GM18870 (cell line): Measurements from ENCODE around the gene MTMR6.

Experiments used
- ATAC-seq: cut with Tn5 transposase; IDR thresholded peaks from one replicate; pipeline ENCODE4 v1.9.1; 2021; ENCODE audit warnings: moderate library complexity; ENCODE audit not compliant: unreplicated experiment

The MTMR6 gene

DNA sequence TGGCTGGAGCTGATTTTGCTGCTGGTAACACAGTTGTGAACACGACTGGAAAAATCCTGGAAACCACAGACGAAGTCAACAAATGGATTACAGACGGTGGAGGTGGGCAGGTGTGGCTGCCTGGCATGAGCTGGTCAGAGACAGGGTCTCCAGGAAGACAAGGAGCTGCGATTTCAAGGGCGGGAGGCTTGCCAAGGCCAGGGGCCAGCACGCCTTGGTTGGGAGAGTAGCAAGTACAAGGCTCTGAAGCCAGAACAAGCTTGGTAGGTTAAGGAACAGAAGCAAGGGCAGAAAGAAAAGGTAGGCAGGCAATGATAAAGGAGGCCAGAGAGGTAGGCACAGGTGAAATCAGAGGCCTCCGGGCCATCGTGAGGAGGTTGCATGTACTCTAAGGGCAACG is 64.5 kb downstream of the MTMR6 start:
- no peak for ATAC-seq

DNA sequence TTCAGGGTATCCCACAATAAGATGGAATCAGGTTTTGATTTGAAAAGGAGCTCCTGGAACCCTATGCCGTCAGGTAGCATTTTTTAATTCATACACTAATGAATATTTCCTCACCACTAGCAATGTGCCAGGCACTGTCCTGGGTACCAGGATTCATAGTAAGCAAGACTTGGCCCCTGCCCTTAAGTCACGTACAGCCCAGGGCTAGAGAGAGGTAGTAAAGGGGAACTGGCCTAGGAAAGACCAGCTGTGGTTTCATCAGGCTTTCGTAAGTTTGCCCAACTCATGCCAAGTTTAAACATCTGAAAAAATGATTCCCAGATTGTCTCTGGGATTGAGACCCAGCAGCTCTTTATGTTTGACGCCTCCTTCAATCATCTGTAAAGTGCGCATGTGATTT is 69.3 kb downstream of the MTMR6 start:
- ATAC-seq = no peak

DNA sequence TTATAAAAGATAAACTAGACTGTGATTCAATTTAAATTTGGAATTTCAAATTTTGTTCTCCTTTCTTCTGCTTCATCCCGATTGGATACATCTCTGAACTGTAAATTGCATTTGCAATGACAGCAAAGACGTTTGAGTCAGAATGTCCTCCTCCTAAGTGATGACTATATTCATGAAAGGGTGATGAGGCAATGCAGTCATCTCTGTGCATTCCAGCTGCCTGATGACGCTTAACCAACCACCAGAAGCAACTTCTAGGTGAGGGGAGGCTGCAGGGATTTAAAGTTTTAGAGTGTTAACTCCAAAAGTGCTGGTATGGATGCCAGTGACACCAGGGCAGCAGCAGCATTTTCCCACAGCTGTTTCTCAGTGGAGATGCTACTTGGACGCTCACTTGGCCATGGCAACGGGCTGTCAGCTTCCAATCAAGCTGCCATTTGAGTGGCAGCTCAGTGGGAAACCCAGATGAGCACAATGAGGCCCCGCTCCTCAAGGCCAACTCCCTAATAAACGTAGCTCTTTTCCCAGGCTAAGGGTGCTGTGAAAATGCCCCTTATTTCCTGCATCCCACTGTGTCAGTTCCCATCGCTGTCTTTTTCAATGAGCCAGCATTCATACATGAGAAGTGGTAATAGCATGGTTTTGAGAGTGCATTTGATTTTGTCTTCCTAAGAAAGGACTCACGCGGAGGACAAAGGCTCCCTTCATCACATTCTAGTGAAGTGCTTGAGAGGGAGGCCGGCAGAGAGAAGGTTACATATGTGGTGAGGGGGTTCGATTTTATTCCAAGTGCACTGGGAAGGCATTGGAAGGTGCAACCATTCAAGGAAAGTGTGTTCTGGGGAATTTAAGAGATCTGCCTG is 70.0 kb downstream of the MTMR6 start:
- no peak for ATAC-seq

GRCh38 chr13:25215253-25215575 is 72.1 kb downstream of the MTMR6 start:
- ATAC-seq = no peak

GRCh38 chr13:25214491-25215252 is 72.6 kb downstream of the MTMR6 start:
- ATAC-seq = no peak

GRCh38 chr13:25213715-25214114 is 73.6 kb downstream of the MTMR6 start:
- ATAC-seq = no peak

GRCh38 chr13:25210842-25211569 is 76.3 kb downstream of the MTMR6 start:
- ATAC-seq = no peak

GRCh38 chr13:25207291-25207810 is 79.9 kb downstream of the MTMR6 start:
- ATAC-seq = no peak

- no peak for ATAC-seq
Measured at GRCh38 chr13:25204863-25205262, 82.4 kb downstream of the MTMR6 start.

DNA sequence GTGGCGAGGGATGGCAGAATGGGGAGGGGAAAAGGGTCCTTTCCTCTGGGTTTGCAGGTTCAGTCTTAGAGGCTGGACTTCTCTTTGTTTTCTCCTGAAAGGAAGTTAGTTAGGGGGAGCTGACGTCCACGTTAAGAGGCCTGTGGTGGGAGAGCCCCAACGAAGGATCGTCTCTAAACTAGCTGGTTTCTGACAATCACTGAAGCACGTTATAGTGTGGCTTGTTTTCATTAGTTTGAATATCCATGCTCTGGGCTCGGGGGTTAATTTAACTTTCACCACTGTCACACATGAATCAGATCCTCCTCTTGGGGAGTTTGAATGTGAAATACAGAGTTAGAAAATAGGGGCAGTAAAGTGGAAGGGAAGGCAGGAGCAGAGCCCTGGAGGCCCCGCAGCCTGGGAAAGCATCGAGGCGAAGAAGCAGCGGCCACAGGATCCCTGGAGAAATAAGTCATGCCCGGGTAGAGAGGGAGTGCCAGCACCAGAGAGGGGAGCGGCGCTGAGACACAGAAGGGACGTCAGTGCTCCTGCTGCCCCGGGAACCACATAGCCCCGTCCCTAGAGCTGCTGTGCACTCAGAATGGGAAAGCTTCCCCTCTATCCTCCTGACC is 84.1 kb downstream of the MTMR6 start:
- ATAC-seq = no peak

- no peak for ATAC-seq
Measured at GRCh38 chr13:25200783-25201182, 86.5 kb downstream of the MTMR6 start.

- no peak for ATAC-seq
Measured at GRCh38 chr13:25198647-25199046, 88.6 kb downstream of the MTMR6 start.

DNA sequence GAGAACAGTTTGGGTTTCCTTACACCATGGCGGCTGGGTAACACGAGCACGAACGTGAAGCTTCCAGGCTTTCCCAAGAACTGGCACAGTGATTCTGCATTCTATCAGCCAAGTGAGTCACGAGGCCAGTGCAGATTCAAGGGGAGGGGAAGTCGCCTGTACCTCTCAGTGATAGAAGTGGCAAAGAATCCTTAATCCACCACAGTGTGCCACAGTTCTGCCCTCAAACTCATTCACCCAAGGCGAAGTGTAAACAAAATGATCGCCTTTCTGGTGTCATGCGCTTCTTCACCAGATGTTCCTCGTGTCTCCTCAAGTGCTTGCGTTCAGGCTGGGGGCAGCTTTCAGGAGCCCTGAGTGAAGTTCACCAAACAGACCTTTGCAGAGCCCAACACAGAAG is 90.3 kb downstream of the MTMR6 start:
- ATAC-seq = no peak
